ENCODE results near the gene MILR1. TPM values are rescaled to one million over a fixed set of nuclear protein-coding genes. Genes with fewer than 3 reads are reported as not detected.

MILR1 gene
- total RNA-seq, 1 donor from 2014 or later, result not detected

DNA sequence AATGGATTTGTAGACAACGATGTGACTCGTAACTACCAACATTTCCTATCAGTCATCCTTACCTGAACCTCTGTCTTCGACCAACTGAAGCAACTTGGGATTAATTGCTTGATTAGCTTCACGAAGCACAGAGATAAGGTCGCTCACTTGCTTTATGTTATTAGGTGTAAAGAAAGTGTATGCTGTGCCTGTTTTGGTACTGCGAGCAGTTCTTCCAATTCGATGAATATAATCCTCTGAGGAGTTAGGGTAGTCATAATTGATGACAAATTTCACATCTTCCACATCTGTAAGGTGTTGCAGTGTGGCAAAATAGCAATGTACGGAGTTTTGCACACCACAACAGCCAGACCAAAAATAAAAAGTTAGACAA is 51.6 kb downstream of the MILR1 start:
- Mint-ChIP-seq H3K27me3 (peaks cover under 1% of the 10 kb centered on the region), H3K4me3 (peak overlapping the region; percentile 40), H3K4me1 (ENCODE audit: unreplicated experiment) (peaks cover 55% of the 10 kb centered on the region), H3K36me3 (peaks cover 60% of the 10 kb centered on the region), H3K9me3 (no peaks in the 10 kb centered on the region), H3K27ac (peak overlapping the region; percentile 100)
- DNase-seq (ENCODE audit: extremely low spot score, unreplicated experiment), result no peak
- TF ChIP-seq, protein P1, sequence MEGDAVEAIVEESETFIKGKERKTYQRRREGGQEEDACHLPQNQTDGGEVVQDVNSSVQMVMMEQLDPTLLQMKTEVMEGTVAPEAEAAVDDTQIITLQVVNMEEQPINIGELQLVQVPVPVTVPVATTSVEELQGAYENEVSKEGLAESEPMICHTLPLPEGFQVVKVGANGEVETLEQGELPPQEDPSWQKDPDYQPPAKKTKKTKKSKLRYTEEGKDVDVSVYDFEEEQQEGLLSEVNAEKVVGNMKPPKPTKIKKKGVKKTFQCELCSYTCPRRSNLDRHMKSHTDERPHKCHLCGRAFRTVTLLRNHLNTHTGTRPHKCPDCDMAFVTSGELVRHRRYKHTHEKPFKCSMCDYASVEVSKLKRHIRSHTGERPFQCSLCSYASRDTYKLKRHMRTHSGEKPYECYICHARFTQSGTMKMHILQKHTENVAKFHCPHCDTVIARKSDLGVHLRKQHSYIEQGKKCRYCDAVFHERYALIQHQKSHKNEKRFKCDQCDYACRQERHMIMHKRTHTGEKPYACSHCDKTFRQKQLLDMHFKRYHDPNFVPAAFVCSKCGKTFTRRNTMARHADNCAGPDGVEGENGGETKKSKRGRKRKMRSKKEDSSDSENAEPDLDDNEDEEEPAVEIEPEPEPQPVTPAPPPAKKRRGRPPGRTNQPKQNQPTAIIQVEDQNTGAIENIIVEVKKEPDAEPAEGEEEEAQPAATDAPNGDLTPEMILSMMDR (conservative IDR thresholded peaks at IDR 0.05), result no peak

DNA sequence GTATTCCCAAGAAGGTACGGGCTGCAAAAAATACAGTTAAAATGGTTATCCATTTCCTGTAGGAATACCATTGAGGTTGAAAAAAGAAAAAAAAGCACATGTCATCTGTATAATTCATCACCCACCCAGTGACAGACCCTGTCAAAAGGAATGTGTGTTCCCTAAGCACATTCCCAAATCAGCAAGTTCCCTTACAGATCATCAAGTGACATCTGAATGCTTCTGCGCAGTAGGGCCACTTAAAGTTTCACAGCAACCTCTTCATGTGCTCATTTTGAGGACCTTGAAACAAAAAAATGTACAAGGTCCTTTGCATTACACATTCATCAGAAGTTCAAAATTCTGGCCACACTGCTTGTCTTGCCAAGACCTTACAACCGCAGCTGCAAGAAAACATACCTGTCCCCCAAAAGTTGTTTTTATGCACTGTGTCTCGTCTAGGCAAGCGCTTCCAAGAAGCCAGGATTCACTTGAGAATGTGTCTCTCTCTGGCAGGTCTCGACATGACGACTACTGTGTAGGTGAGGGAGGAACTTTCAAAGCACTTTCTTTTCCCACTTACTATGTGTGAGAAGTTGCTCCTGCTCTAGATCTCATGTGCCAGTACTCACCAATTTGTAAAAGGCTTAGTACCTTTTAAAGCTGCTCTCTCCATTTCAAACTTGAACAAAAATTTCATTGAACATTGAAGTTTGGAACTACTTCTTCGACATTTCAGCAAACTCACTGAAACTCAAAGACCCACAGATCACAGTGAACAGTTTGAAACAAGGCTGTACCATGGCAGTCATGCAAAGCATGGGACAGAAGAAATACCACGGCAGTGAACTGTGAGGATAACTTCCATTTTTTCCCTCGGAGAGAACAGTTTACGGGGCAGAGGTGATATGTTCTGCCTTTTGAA is 52.2 kb downstream of the MILR1 start:
- DNase-seq (ENCODE audit: extremely low spot score, unreplicated experiment), result no peak
- TF ChIP-seq, protein P1 (conservative IDR thresholded peaks at IDR 0.05), result no peak
- peaks cover 67% of the 10 kb centered on the region for H3K36me3 Mint-ChIP-seq
- H3K27me3 Mint-ChIP-seq, result peaks cover 6% of the 10 kb centered on the region
- no peaks in the 10 kb centered on the region for H3K9me3 Mint-ChIP-seq
- H3K4me1 Mint-ChIP-seq (ENCODE audit: unreplicated experiment), result peaks cover 51% of the 10 kb centered on the region
- peak overlapping the region; percentile 100 for H3K27ac Mint-ChIP-seq
- peak overlapping the region; percentile 40 for H3K4me3 Mint-ChIP-seq

DNA sequence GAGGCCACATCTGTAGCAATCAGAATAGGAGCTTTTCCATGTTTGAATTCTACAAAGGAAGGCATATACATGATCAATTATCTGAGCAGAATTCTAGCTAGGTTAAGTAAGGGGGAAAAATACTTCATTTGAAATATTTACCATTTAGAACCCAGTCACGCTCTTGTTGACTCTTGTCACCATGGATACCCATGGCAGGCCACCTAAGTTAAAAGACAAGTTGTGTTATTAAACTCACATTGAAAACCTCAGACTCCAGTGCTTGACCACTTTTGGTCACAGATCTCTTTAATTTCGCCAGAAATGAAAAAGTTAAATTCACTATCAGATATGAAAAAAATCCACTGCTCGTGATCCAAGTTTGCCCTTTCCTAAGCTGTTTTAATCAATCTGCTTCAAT is 53.1 kb downstream of the MILR1 start:
- H3K4me3 Mint-ChIP-seq, result peak overlapping the region; percentile 14

DNA sequence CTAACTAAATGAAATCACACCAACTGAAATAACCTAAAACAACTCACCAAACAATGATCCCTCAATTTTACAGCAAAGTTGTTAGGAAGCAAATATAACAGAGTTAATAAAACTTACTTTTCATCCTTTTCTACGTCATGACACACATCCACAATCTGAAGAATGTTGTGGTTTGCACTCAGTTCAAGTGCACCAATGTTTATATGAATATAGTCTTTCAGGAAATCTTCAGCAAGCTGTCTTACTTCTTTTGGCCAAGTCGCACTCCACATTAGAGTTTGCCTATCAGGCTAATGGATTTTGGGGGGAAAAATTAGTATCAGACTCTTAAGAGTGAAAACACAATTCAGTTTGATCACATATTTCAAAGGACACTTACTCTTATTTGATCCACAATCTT is 53.9 kb downstream of the MILR1 start:
- Mint-ChIP-seq H3K9me3 (no peaks in the 10 kb centered on the region), H3K4me1 (ENCODE audit: unreplicated experiment) (peaks cover 45% of the 10 kb centered on the region), H3K36me3 (peaks cover 70% of the 10 kb centered on the region), H3K4me3 (peak overlapping the region; percentile 60), H3K27me3 (peaks cover 12% of the 10 kb centered on the region), H3K27ac (peak overlapping the region; percentile 100)
- TF ChIP-seq, protein P1 (conservative IDR thresholded peaks at IDR 0.05), result no peak
- DNase-seq (ENCODE audit: extremely low spot score, unreplicated experiment), result no peak

More for the DNA sequence above, 53.1 kb downstream of the MILR1 start:
- no peak for DNase-seq (ENCODE audit: extremely low spot score, unreplicated experiment)
- peaks cover 67% of the 10 kb centered on the region for H3K36me3 Mint-ChIP-seq
- H3K9me3 Mint-ChIP-seq, result no peaks in the 10 kb centered on the region
- H3K27ac Mint-ChIP-seq, result peak overlapping the region; percentile 100
- H3K27me3 Mint-ChIP-seq, result peaks cover 12% of the 10 kb centered on the region
- TF ChIP-seq, protein P1 (conservative IDR thresholded peaks at IDR 0.05), result no peak
- H3K4me1 Mint-ChIP-seq (ENCODE audit: unreplicated experiment), result peaks cover 48% of the 10 kb centered on the region

DNA sequence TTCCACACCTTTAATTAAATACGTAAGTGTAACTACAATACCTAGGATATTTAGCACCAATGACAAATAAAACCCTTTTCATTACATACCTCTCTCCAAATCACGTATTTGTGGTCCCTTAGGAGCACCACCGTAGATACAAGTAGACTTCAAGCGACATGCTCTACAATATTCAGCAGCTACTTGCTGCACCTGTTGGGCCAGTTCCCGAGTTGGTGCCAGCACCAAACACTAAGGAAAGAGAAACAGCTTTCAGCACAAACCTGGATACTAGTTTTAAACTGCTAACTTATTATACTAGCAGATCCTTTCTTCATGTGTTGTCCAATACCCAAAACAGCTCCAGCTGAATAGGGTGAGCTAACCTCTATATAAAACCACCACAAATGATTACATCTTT is 54.4 kb downstream of the MILR1 start:
- Mint-ChIP-seq H3K9me3 (no peaks in the 10 kb centered on the region), H3K27ac (peak overlapping the region; percentile 100), H3K4me3 (peak overlapping the region; percentile 60), H3K4me1 (ENCODE audit: unreplicated experiment) (peaks cover 42% of the 10 kb centered on the region), H3K36me3 (peaks cover 70% of the 10 kb centered on the region), H3K27me3 (peaks cover 12% of the 10 kb centered on the region)
- TF ChIP-seq, protein P1 (conservative IDR thresholded peaks at IDR 0.05), result no peak
- no peak for DNase-seq (ENCODE audit: extremely low spot score, unreplicated experiment)
